Measurements from ENCODE around the gene HIC1. TPM values are rescaled to one million over a fixed set of nuclear protein-coding genes. Genes with fewer than 3 reads are reported as not detected.
A peak's percentile ranks its signal among the peaks of the same experiment; 100 is the strongest.

HIC1 gene
- total and polyA plus RNA-seq, 9 donors = 3.9 to 108 (median 60.8) TPM

DNA sequence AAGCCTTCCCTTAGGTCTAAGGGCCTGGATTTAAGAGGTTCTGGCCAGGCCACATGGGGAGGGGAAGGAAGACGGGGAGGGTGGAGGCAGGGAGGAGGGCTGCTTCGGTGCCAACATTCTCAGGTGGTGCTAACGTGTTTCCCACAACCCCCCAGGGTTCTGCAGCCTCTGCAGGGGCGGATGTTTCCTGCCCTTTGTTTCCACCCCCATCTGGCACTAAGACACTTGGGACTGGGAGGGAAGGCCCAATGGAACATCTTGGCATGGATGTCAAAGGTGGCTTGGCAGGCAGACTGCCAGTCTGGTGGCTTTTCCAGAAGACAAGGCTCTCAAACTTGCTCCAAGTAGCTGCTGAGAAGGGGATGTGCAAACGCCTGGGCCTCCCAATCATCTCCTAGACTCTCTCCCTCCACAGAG lies 12.7 kb downstream of the HIC1 start:
- H3K4me3 ChIP-seq = no peak overlapping the region
- DNase-seq = peak in 2 of 5 donors; percentile 46 to 62
- no peaks in the 10 kb centered on the region for H3K9me3 ChIP-seq
- WGBS, 3 donors = 19 to 26% (median 24%) methylated on average over 5 of the region's 5 CpGs
- H3K27ac ChIP-seq = peak overlapping the region in 1 of 2 donors; percentile 49
- no peaks in the 10 kb centered on the region for H3K27me3 ChIP-seq
- H3K4me1 ChIP-seq (ENCODE audit: insufficient read depth) = peaks cover 44% of the 10 kb centered on the region
- TF ChIP-seq EP300 (IDR thresholded peaks at IDR 0.05) (no peak), POLR2A (IDR thresholded peaks at IDR 0.05) (no peak)
- TF ChIP-seq, protein P1, sequence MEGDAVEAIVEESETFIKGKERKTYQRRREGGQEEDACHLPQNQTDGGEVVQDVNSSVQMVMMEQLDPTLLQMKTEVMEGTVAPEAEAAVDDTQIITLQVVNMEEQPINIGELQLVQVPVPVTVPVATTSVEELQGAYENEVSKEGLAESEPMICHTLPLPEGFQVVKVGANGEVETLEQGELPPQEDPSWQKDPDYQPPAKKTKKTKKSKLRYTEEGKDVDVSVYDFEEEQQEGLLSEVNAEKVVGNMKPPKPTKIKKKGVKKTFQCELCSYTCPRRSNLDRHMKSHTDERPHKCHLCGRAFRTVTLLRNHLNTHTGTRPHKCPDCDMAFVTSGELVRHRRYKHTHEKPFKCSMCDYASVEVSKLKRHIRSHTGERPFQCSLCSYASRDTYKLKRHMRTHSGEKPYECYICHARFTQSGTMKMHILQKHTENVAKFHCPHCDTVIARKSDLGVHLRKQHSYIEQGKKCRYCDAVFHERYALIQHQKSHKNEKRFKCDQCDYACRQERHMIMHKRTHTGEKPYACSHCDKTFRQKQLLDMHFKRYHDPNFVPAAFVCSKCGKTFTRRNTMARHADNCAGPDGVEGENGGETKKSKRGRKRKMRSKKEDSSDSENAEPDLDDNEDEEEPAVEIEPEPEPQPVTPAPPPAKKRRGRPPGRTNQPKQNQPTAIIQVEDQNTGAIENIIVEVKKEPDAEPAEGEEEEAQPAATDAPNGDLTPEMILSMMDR (IDR thresholded peaks at IDR 0.05) = no peak
- H3K36me3 ChIP-seq = no peaks in the 10 kb centered on the region
- intact Hi-C loops (cut with DNase I) = no loop called here

DNA sequence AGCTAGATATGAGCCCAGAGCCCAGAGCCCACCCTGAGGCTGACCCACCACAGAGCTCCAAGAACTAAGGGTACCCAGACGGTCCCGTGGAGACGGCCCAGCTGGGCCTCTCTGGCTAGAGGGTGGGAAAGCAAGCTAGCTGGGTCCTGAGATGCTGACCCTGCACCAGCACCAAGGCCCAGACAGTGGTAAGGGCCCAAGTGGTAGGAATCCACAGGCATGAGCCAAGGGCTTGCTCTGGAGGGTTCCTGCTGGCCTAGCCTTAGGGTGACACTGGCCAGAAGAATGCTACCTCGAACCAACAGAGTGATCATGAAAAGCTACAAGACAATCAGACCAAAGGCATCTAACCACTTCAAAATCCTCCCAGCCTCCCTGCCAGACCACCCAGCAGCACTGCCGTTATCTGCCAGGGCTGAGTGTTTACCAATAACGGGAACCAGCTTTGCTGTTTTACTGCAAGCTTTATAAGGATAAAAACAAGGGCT lies 13.2 kb downstream of the HIC1 start:
- DNase-seq = no peak
- no peaks in the 10 kb centered on the region for H3K9me3 ChIP-seq
- H3K4me1 ChIP-seq (ENCODE audit: insufficient read depth) = peaks cover 40% of the 10 kb centered on the region
- H3K4me3 ChIP-seq = no peak overlapping the region
- 9 to 21% (median 17%) methylated on average over 6 of the region's 6 CpGs for WGBS, 3 donors
- no peaks in the 10 kb centered on the region for H3K36me3 ChIP-seq
- peak overlapping the region in 1 of 2 donors; percentile 49 for H3K27ac ChIP-seq
- no peak for TF ChIP-seq EP300 (IDR thresholded peaks at IDR 0.05)
- TF ChIP-seq POLR2A (IDR thresholded peaks at IDR 0.05) = no peak
- TF ChIP-seq, protein P1 (IDR thresholded peaks at IDR 0.05) = no peak
- intact Hi-C loops (cut with DNase I) = no loop called here
- no peaks in the 10 kb centered on the region for H3K27me3 ChIP-seq

DNA sequence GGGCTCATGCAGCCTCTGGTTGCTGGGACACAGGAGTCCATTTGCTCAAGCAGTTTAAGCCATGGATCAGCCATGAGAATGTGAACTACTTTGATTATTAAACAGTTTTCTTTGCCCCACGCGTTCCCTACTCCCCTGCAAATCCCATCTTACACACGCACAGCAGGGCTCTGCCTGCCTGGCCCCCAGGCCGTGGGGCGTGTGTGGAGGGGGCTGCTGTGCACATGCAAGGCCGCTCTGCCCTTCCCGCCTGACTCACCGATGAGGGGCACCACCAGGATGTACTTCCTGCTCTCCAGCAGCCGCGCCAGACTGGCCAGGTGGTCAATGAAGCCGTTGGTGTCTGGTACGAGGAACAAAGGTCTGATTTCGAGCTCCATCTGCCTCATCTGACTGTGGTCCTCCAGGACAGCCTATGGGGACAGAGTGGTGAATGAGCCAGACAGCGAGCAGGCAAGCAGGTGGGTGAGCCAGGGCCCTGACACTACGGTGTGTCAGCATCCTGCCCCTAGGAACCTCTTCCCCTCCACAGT lies 13.7 kb downstream of the HIC1 start:
- intact Hi-C loops (cut with DNase I) = no loop called here
- no peaks in the 10 kb centered on the region for H3K36me3 ChIP-seq
- H3K9me3 ChIP-seq = no peaks in the 10 kb centered on the region
- peak overlapping the region in 1 of 2 donors; percentile 49 for H3K27ac ChIP-seq
- TF ChIP-seq, protein P1 (IDR thresholded peaks at IDR 0.05) = no peak
- TF ChIP-seq EP300 (IDR thresholded peaks at IDR 0.05) = no peak
- no peak for TF ChIP-seq POLR2A (IDR thresholded peaks at IDR 0.05)
- H3K4me1 ChIP-seq (ENCODE audit: insufficient read depth) = peaks cover 40% of the 10 kb centered on the region
- H3K4me3 ChIP-seq = no peak overlapping the region
- DNase-seq = peak in 3 of 5 donors; percentile 37 to 62 (median 53)
- no peaks in the 10 kb centered on the region for H3K27me3 ChIP-seq
- WGBS, 3 donors = 24 to 33% (median 32%) methylated on average over 14 to 15 of the region's 15 CpGs

DNA sequence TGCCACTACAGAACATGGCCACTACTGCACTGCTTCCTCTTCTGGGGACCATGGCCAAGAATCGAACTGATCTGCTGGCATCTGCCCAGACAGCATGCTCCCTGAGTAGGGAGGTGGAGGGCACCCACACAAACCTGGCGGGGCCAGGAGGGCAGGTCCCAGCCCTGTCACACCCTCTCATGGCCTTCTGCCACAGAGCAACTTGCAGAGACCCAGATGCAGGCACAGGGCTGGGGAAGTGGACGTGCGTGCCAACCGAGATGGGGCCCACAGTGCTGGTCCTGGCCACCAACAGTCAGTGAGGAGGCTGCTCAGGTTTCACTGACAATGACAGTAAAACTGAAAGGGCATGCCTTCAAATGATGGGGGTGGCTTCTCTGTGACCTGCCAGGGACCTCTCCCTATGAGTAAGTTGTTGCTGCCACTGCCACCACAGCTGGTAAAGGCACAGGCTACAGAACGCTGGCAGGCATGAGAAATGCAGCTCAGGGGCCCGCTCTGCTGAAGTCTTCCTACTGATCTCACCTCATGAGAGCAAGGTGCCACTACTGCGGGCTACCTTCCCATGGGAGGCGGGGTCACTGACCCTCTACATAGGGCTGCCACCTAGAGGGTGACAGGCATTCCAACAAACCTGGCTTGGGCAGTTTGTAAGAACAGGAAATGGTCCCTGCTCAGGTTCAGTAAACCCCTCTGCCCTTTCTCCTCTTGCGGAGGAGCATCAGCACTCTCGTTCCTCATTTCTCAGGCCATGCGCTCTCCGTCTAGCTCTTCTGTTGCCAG lies 15.5 kb downstream of the HIC1 start:
- no peaks in the 10 kb centered on the region for H3K9me3 ChIP-seq
- DNase-seq = peak in 2 of 5 donors; percentile 28 to 44
- peaks cover 40% of the 10 kb centered on the region for H3K4me1 ChIP-seq (ENCODE audit: insufficient read depth)
- H3K36me3 ChIP-seq = no peaks in the 10 kb centered on the region
- H3K4me3 ChIP-seq = no peak overlapping the region
- WGBS, 3 donors = 82 to 89% (median 88%) methylated on average over 13 of the region's 13 CpGs
- TF ChIP-seq POLR2A (IDR thresholded peaks at IDR 0.05) (no peak), EP300 (IDR thresholded peaks at IDR 0.05) (no peak)
- TF ChIP-seq, protein P1 (IDR thresholded peaks at IDR 0.05) = no peak
- intact Hi-C loops (cut with DNase I) = no loop called here
- H3K27me3 ChIP-seq = no peaks in the 10 kb centered on the region
- H3K27ac ChIP-seq = peak overlapping the region in 1 of 2 donors; percentile 76
